Endothelial cell of umbilical vein (primary cell): Measurements from ENCODE around the gene GRK1.

ENCODE experiments used
- EZH2 ChIP-seq: IDR thresholded peaks from 2 replicates; pipeline ENCODE4 v1.6.1; 2012; ENCODE audit warnings: borderline replicate concordance, low read depth, mild to moderate bottlenecking, moderate library complexity, low read length, inconsistent platforms; ENCODE audit not compliant: severe bottlenecking
- POLR2AphosphoS5 ChIP-seq: IDR thresholded peaks from 2 replicates; pipeline ENCODE4 v1.6.1; 2012; ENCODE audit warnings: low read depth, mild to moderate bottlenecking, control low read depth, low read length, moderate library complexity; ENCODE audit not compliant: insufficient read depth

DNA sequence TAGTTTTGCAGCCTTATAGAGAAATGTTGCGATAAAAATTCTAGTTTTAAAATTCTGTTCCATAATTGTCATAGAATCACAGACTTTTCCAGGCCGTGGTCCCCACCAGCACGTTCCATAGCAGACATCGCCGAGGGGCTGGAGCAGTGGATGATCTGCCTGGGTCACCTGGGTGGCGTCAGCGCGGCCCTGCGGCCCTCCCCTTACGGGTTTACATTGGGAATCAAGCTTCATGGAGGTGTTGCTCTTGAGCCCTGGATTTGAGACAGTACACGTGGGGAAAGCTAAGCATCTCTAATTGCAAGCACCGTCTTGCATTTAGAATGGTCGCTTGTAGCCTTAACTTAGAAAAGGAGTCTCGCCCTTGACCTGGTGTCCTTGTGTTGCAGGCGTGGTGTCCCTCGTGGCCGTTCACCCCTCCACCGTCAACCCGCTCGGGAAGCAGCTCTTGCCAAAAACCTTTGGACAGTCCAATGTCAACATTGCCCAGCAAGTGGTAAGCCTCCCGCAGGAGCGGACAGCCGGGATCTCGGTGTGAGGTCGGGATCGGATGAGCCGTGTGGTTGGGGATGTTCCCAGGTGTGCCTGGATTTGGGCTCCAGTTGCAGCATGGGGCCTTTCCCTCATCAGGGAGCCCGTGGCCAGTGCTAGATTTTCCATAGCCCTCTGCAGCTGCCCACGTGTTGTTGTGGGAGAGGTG lies 44.1 kb upstream of the GRK1 start:
- TF ChIP-seq EZH2, result no peak
- TF ChIP-seq POLR2AphosphoS5, result no peak
